CD4-positive, alpha-beta T cell treated with Interleukin-6 for 4 hours (primary cell): ENCODE measurements around the gene ZNF497.
"Not testable (repeated sequence)": the region's sequence is repeated elsewhere in the genome, so short reads cannot be mapped to it uniquely, and the experiment has no call there.

ENCODE experiments used
- DNase-seq: peaks from one replicate; pipeline ENCODE4 v3.0.0-alpha.2; 2020; ENCODE audit warnings: mixed read lengths

Gene ZNF497

GRCh38 chr19:58346961-58347929 lies 15.3 kb downstream of the ZNF497 start:
- peak; percentile 76 for DNase-seq

GRCh38 chr19:58345558-58345957 lies 17.0 kb downstream of the ZNF497 start:
- DNase-seq = no peak

DNA sequence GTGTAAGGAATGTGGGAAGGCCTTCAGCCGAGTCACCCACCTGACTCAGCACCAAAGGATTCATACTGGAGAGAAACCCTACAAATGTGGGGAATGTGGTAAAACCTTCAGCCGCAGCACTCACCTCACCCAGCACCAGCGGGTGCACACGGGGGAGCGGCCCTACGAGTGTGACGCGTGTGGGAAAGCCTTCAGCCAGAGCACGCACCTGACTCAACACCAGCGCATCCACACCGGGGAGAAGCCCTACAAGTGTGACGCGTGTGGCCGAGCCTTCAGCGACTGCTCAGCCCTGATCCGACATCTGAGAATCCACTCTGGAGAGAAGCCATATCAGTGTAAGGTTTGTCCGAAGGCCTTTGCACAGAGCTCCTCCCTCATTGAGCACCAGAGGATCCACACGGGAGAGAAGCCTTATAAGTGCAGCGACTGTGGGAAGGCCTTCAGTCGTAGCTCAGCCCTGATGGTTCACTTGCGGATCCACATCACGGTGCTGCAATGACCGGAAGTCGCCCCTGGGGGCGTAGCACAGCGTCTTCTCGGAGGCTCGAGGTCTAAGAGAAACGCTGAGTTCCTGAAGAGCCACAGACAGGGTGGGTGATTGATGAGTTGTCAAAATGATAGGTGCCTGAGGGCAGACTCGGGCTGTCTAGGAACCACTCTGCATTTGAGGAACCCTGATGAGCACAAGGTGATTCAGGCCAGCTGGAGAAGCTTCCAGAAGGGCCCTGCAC lies 23.6 kb downstream of the ZNF497 start:
- DNase-seq = no peak

DNA sequence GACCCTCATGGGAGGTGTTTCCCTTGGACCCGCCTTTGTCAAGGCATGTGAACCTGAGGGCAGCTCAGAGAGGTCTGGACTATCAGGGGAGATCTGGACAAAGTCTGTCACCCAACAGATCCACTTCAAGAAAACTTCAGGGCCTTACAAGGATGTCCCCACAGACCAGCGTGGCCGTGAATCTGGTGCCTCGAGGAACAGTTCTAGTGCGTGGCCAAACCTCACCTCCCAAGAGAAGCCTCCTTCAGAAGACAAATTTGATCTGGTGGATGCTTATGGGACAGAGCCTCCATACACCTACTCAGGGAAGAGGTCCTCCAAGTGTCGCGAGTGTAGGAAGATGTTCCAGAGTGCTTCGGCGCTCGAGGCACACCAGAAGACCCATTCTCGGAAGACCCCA lies 24.2 kb downstream of the ZNF497 start:
- no peak for DNase-seq

GRCh38 chr19:58336820-58337219 lies 25.7 kb downstream of the ZNF497 start:
- no peak for DNase-seq

GRCh38 chr19:58336216-58336615 lies 26.3 kb downstream of the ZNF497 start:
- no peak for DNase-seq

- DNase-seq = no peak
Observed at GRCh38 chr19:58335630-58336029, 26.9 kb downstream of the ZNF497 start.

DNA sequence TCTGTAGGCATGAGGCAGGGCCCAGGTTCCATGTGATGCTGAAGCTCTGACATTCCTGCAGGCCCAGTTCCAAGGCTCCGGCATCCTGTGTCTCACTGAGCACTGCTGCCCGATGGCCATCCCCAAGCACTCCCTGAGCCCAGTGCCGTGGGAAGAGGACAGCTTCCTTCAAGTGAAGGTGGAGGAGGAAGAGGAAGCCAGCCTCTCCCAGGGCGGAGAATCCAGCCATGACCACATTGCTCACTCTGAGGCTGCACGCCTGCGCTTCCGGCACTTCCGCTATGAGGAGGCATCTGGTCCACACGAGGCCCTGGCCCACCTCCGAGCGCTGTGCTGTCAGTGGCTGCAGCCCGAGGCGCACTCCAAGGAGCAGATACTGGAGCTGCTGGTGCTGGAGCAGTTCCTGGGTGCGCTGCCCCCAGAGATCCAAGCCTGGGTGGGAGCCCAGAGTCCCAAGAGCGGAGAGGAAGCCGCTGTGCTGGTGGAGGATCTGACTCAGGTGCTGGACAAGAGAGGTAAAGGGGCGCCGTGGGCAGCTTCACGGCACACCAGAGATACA lies 27.8 kb downstream of the ZNF497 start:
- DNase-seq = no peak

GRCh38 chr19:58332697-58333096 lies 29.9 kb downstream of the ZNF497 start:
- no peak for DNase-seq

DNA sequence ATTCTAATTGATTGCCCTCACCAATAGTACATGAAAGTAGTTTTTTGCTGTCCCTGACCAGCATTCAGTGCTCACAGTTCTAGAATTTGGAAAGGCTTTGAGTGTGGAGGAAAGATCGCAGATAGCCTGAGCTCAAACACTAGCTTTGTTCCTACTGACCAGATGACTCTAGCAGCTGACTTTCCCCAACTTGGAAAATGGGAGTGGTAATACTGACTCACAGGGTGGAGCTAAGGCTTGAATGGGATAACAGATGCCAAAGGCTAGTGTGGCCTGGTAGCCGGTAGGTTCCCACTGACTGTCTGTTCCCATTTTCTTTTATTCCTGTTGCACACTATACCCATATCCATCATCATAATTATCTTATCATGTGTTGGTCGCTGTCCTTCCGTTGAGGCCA lies 32.1 kb downstream of the ZNF497 start:
- no peak for DNase-seq

DNA sequence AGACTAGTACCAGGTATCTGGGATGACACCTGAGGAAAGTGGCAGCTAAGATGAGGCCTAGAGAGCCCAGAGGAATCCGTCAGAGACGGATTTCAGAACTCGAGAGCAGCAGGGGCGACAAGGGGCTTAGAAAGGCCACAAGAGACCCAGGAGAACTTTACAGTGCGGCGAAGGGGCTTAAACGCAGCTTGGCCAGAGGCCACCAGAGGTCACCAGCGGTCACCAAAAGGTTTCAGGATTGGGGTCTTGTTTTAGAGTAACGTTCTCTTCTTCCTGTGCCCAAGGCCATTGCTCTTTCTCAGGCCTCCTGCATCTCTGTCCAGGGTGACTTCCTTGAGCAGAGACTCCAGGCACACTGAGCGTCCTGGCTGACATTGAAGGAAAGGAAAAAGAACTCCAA lies 33.6 kb downstream of the ZNF497 start:
- peak; percentile 30 for DNase-seq

GRCh38 chr19:58326914-58327726 lies 35.4 kb downstream of the ZNF497 start, which contains the start of gene ZSCAN22:
TSS of gene ZSCAN22 (plus strand) at chr19:58326994. CDS start at chr19:58334803, 7,809 bp downstream.
- DNase-seq = peak; percentile 91

DNA sequence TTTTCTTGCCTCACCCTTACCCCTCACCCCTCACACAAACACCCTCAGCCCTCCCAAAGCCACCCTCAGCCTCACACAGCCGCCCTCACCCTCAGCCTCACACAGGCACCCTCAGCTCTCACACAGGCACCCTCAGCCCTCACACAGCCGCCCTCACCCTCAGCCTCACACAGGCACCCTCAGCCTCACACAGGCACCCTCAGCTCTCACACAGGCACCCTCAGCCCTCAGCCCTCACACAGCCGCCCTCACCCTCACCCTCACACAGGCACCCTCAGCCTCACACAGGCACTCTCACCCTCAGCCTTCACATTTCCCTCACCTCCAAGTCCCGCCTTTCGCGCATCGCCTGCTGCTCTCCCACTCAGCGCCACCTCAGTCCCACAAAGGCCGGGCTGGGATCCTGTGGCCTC lies 36.0 kb downstream of the ZNF497 start:
- DNase-seq = no peak

DNA sequence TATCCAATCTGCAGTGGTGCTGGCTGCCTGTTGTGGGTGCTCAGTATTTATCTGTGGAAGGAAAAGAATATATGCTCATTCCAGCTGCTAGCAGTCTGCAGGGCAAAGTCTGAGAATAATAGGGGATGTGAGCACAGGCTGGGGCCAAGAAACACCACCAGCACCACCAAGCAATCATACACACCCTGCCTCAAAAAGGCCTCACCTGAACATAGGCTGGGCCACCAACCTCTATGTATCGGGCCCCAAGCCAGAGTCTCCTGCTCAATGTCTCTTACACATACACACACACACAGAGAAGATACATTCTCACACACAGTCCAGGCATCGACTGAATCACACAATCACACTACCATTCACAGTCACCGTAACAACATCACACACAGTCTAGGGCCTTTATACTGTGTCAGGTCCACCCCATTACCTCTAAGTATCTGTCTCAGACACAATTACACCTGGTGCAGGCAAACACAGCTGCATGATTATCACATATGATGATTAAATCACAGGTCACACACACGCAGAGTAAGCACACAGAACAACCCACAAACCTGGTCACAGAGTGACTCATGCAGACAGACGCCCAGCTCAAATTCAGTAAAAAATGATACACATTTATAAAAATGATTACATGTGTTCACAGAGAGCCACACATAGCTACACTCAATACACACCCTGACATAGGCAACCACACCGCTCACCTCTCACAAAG lies 37.1 kb downstream of the ZNF497 start:
- no peak for DNase-seq

- no peak for DNase-seq
Observed at GRCh38 chr19:58319241-58319640, 43.3 kb downstream of the ZNF497 start.

GRCh38 chr19:58318297-58318696 lies 44.3 kb downstream of the ZNF497 start:
- DNase-seq = no peak

DNA sequence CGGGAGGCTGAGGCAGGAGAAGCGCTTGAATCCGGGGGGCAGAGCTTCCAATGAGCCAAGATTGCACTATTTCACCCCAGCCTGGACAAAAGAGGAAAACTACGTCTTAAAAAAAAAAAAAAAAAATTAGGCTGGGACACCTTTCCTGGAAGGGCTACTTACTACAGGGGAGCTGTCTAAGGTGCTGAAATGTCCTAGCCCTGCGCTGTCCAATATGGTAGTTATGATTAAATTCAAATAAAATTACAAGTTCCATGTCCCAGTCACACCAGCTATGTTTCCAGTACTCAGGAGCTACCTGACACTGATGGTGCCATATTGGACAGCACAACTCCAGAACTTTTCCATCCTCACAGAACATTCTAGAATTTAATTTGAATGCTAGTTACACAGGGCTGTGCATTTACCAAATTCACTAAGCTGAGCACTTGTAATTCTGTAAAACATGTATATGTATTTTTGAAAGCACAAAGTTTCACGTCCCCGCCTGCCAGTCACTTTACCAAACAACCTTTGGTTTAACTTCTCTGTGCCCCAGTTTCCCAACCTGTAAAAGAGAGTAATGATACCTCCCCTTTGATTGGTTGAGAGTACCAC lies 45.0 kb downstream of the ZNF497 start:
- peak; percentile 7 for DNase-seq

GRCh38 chr19:58315580-58315979 lies 47.0 kb downstream of the ZNF497 start:
- DNase-seq = no peak

DNA sequence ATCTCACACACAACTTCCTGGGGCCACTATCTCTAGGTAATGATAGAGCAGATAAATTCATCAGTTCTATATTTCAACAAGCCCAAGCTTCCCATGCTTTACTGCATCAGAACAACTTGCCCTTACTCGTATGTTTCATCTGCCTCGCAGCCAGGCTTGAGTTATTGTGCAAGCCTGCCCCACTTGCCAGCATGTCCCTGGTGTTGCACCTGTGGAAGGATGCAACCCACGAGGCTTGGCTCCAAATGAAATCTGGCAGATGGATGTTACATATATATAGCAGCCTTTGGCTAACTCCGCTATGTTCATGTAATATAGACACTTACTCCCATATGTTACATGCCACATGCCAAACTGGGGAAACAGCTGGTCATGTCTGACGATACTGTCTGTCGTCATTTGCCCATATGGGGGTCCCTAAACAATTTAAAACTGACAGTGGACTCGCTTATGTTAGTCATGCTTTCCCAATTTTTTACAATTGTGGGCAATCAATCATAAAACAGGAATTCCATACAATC lies 51.1 kb downstream of the ZNF497 start:
- DNase-seq = no peak

DNA sequence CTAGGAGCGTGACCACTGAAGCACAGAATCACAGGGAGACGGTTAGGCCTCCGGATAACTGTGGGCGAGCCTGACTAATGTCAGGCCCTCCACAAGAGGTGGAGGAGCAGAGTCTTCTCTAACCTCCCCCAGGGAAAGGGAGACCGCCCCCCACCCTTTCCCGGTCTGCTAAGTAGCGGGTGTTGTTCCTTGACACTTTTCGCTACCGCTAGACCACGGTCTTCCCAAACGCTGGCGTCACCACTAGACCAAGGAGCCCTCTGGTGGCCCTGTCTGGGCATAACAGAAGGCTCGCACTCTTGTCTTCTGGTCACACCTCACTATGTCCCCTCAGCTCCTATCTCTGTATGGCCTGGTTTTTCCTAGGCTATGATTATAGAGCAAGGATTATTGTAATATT lies 51.9 kb downstream of the ZNF497 start:
- DNase-seq = not testable (repeated sequence)

GRCh38 chr19:58307736-58308135 lies 54.8 kb downstream of the ZNF497 start:
- DNase-seq = no peak
